ENCODE results near the gene GPR17. TPM values are rescaled to one million over a fixed set of nuclear protein-coding genes. Genes with fewer than 3 reads are reported as not detected.

Gene GPR17
- total and polyA plus RNA-seq, 4 donors = 0.30 to 1.4 (median 0.40) TPM; not detected in 1

DNA sequence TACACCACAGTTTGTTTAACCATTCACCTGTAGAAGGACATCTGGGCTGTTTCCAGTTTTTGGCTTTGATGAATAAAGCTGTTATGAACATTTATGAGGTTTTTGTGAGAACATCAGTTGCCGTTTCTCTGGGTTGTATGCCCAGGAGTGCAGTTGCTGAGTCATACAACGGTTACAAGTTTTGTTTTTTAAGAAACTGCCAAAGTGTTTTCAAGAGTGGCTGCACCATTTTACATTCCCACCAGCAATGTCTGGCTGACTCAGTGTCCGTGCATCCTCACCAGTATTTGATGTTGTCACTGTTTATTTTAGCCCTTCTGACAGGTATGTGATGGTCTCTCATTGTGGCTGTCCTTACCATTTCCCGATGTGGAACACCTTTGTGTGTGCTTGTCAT, 48.0 kb upstream of the GPR17 start:
- no peaks in the 10 kb centered on the region for H3K36me3 ChIP-seq (ENCODE audit: control insufficient read depth in 4 of 4, insufficient read depth in 4 of 4, low read length in 4 of 4)
- WGBS, 2 donors = 79 to 81% methylated on average over 4 of the region's 4 CpGs
- DNase-seq = no peak

DNA sequence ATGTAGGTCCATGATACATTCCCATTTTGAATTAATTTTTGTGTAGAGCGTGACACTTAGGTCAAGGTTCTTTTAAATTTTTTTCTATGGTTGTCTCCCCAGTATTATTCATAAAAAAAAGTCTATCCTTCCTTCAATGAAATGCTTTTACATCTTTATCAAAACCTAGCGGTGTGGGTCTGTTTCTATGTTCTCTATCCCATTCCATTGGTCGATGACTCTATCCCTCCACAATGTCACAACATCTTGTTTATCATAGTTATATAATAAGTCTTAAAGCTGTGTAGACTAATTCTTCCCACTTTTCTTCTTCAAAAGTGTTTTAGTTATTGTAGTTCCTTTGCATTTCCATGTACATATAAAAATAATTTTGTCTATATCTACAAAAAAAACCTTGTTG, 47.2 kb upstream of the GPR17 start:
- 78 to 93% methylated on average over 3 of the region's 3 CpGs for whole genome bisulfite sequencing, 2 donors
- H3K4me3 ChIP-seq = no peak overlapping the region
- no peak overlapping the region for H3K27ac ChIP-seq (ENCODE audit: low read depth in 1 of 2, low read length in 1 of 2)
- no peaks in the 10 kb centered on the region for H3K27me3 ChIP-seq (ENCODE audit: control insufficient read depth in 3 of 3, insufficient read depth in 3 of 3, low read length in 2 of 3)
- H3K9ac ChIP-seq (ENCODE audit: insufficient read depth in 1 of 2, low read length in 2 of 2) = no peak overlapping the region
- TF ChIP-seq, protein P1, sequence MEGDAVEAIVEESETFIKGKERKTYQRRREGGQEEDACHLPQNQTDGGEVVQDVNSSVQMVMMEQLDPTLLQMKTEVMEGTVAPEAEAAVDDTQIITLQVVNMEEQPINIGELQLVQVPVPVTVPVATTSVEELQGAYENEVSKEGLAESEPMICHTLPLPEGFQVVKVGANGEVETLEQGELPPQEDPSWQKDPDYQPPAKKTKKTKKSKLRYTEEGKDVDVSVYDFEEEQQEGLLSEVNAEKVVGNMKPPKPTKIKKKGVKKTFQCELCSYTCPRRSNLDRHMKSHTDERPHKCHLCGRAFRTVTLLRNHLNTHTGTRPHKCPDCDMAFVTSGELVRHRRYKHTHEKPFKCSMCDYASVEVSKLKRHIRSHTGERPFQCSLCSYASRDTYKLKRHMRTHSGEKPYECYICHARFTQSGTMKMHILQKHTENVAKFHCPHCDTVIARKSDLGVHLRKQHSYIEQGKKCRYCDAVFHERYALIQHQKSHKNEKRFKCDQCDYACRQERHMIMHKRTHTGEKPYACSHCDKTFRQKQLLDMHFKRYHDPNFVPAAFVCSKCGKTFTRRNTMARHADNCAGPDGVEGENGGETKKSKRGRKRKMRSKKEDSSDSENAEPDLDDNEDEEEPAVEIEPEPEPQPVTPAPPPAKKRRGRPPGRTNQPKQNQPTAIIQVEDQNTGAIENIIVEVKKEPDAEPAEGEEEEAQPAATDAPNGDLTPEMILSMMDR (IDR thresholded peaks at IDR 0.05; ENCODE audit: control extremely low read depth, extremely low read depth) = no peak
- H3K4me1 ChIP-seq (ENCODE audit: control insufficient read depth in 5 of 5, insufficient read depth in 5 of 5, low read length in 5 of 5) = no peaks in the 10 kb centered on the region
- no peak for DNase-seq
- no peaks in the 10 kb centered on the region for H3K36me3 ChIP-seq (ENCODE audit: control insufficient read depth in 4 of 4, insufficient read depth in 4 of 4, low read length in 4 of 4)
- no peak for ATAC-seq (ENCODE audit: insufficient read depth, low FRiP score)
- H3K9me3 ChIP-seq (ENCODE audit: control insufficient read depth in 4 of 4, insufficient read depth in 3 of 4, low read length in 3 of 4) = no peaks in the 10 kb centered on the region

More for the DNA sequence above, 48.0 kb upstream of the GPR17 start:
- no peak overlapping the region for H3K4me3 ChIP-seq
- no peak overlapping the region for H3K9ac ChIP-seq (ENCODE audit: insufficient read depth in 1 of 2, low read length in 2 of 2)
- H3K9me3 ChIP-seq (ENCODE audit: control insufficient read depth in 4 of 4, insufficient read depth in 3 of 4, low read length in 3 of 4) = no peaks in the 10 kb centered on the region
- H3K27ac ChIP-seq (ENCODE audit: low read depth in 1 of 2, low read length in 1 of 2) = no peak overlapping the region
- no peak for ATAC-seq (ENCODE audit: insufficient read depth, low FRiP score)
- no peaks in the 10 kb centered on the region for H3K27me3 ChIP-seq (ENCODE audit: control insufficient read depth in 3 of 3, insufficient read depth in 3 of 3, low read length in 2 of 3)
- H3K4me1 ChIP-seq (ENCODE audit: control insufficient read depth in 5 of 5, insufficient read depth in 5 of 5, low read length in 5 of 5) = no peaks in the 10 kb centered on the region
- TF ChIP-seq, protein P1 (IDR thresholded peaks at IDR 0.05; ENCODE audit: control extremely low read depth, extremely low read depth) = no peak

DNA sequence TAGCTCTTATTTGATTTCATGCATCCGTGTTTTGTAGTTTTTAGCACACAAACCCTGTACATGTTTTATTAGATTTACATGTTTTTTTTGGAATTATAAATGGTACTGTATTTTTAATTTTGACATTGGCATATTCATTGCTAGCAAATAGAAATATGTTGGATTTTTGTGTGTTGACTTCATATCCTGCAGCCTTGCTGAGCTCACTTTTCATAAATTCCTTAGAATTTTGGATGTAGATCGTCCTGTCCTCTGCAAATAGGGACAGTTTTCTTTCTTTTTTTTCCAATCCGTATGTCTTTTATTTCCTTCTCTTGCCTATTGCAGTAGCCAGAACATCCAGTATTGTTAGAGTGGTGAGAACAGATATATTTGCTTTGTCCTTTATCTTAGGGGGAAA, 46.7 kb upstream of the GPR17 start:
- Histone ChIP-seq H3K36me3 (ENCODE audit: control insufficient read depth in 4 of 4, insufficient read depth in 4 of 4, low read length in 4 of 4) (no peaks in the 10 kb centered on the region), H3K27me3 (ENCODE audit: control insufficient read depth in 3 of 3, insufficient read depth in 3 of 3, low read length in 2 of 3) (no peaks in the 10 kb centered on the region), H3K9me3 (ENCODE audit: control insufficient read depth in 4 of 4, insufficient read depth in 3 of 4, low read length in 3 of 4) (no peaks in the 10 kb centered on the region), H3K4me1 (ENCODE audit: control insufficient read depth in 5 of 5, insufficient read depth in 5 of 5, low read length in 5 of 5) (no peaks in the 10 kb centered on the region), H3K9ac (ENCODE audit: insufficient read depth in 1 of 2, low read length in 2 of 2) (no peak overlapping the region), H3K4me3 (no peak overlapping the region), H3K27ac (ENCODE audit: low read depth in 1 of 2, low read length in 1 of 2) (no peak overlapping the region)
- TF ChIP-seq, protein P1 (IDR thresholded peaks at IDR 0.05; ENCODE audit: control extremely low read depth, extremely low read depth) = no peak
- WGBS, 2 donors = 78 to 93% methylated on average over 3 of the region's 3 CpGs
- DNase-seq = no peak
- no peak for ATAC-seq (ENCODE audit: insufficient read depth, low FRiP score)

DNA sequence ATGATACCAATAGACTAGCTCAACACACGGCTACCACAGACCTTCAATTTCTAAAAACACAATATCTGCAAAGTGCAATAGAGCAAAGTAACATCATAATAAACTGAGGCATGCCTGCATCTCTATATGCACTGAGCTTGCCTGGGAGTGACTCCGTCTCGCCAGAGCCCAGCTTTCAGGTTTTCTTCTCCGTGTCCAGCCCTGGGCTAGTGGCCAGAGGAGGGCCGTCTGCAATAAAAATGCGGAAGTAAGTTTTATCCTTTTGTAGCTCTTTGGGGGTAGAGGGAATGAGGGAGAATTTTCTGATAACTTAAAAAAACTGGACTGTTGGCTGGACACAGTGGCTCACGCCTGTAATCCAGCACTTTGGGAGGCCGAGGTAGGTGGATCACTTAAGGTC, 41.0 kb upstream of the GPR17 start:
- ATAC-seq (ENCODE audit: insufficient read depth, low FRiP score) = no peak
- Histone ChIP-seq H3K9ac (ENCODE audit: insufficient read depth in 1 of 2, low read length in 2 of 2) (no peak overlapping the region), H3K27ac (ENCODE audit: low read depth in 1 of 2, low read length in 1 of 2) (no peak overlapping the region), H3K27me3 (ENCODE audit: control insufficient read depth in 3 of 3, insufficient read depth in 3 of 3, low read length in 2 of 3) (no peaks in the 10 kb centered on the region), H3K4me3 (no peak overlapping the region), H3K9me3 (ENCODE audit: control insufficient read depth in 4 of 4, insufficient read depth in 3 of 4, low read length in 3 of 4) (no peaks in the 10 kb centered on the region), H3K36me3 (ENCODE audit: control insufficient read depth in 4 of 4, insufficient read depth in 4 of 4, low read length in 4 of 4) (no peaks in the 10 kb centered on the region), H3K4me1 (ENCODE audit: control insufficient read depth in 5 of 5, insufficient read depth in 5 of 5, low read length in 5 of 5) (no peaks in the 10 kb centered on the region)
- 89 to 90% methylated on average over 8 of the region's 8 CpGs for WGBS, 2 donors
- TF ChIP-seq, protein P1 (IDR thresholded peaks at IDR 0.05; ENCODE audit: control extremely low read depth, extremely low read depth) = no peak
- DNase-seq = no peak

Data from lung (tissue), 12 donors.